HG02571 (cell line): ENCODE measurements around the gene TDRD3.

Source experiments
- ATAC-seq: cut with Tn5 transposase; IDR thresholded peaks from one replicate; pipeline ENCODE4 v1.9.1; 2021; ENCODE audit warnings: mild to moderate bottlenecking, moderate library complexity; ENCODE audit not compliant: unreplicated experiment

The TDRD3 gene

DNA sequence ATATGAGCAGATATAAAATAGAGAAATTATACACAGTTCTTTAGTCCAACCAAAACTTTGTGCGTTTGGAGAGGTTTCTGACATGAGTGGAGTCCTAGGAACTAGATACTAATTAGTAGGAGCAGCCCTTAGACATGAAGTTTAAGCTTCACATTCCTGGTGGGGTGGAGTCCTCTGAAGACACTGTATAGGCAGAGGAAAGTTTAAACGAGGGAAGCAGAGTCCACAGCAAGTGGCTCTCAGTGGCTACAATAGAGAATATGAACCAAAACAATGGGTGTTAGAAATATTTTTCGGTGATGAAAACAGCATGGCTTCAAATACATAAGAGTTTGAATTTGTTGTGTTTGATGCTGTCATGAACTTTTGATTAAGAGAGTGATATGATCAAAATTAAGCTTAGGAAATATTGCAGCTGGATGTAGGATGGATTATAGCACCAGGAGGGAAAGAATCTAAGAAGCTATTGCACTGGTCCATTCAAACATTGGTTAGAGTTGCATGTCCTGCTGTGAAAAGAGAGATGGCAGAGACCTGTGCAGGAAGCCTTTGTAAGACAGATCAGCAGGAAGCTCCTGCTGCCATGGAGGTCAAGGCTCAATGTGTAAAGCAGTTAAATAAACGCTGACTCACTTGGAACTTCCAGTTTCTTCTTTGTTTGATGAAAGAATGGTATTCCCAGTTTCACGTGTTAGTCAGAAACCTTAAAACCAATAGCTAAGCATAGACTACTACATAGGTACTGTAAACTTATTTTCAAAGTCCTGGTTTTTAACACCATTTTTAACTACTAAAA, 175.2 kb downstream of the TDRD3 start:
- ATAC-seq: no peak

DNA sequence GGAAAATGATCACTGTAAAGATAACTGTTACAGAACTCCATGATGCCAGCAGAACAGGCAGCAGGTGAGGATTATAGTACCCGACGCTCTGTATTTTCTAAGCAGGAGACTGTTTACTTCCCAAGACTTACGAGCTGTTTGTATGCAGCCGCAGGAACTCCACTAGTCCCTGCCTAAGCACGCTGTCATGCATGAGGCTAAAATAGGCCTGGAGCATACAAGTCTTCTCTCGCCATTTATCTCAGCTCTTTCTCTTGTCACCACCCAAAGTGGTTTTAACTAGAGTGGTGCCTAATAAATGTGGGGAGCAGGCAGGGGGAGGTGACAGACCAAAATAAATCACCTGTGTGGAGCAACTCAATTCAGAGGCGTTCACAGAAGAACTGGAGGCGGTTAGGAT, 175.8 kb downstream of the TDRD3 start:
- ATAC-seq: no peak

GRCh38 chr13:60574735-60575134, 177.7 kb downstream of the TDRD3 start:
- no peak for ATAC-seq

DNA sequence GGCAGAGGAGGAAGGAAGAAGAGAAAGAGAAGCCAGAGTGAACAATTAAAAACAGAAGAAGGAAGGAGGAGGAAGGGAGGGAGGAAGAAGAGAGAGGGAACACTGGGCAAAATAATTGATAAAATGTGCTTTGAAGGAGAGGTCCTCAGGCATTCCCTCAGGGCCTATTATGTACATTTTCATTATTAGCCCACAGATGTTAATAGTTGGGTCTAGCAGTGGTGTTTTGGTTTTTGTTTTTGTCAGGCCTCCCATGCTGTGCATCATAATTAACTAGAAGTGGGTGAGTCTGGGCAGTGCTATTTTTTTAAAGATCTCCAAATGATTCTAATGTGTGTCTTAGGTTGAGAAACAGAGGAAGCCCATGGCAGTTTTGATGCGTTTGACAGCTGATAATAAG, 178.1 kb downstream of the TDRD3 start:
- ATAC-seq: no peak

- ATAC-seq: no peak
Observed at GRCh38 chr13:60577761-60578160, 180.7 kb downstream of the TDRD3 start.

GRCh38 chr13:60583196-60583888, 186.3 kb downstream of the TDRD3 start:
- no peak for ATAC-seq

GRCh38 chr13:60583911-60584753, 187.1 kb downstream of the TDRD3 start:
- no peak for ATAC-seq

- ATAC-seq: no peak
Observed at GRCh38 chr13:60584976-60585375, 188.0 kb downstream of the TDRD3 start.

GRCh38 chr13:60590800-60591747, 194.1 kb downstream of the TDRD3 start:
- no peak for ATAC-seq

DNA sequence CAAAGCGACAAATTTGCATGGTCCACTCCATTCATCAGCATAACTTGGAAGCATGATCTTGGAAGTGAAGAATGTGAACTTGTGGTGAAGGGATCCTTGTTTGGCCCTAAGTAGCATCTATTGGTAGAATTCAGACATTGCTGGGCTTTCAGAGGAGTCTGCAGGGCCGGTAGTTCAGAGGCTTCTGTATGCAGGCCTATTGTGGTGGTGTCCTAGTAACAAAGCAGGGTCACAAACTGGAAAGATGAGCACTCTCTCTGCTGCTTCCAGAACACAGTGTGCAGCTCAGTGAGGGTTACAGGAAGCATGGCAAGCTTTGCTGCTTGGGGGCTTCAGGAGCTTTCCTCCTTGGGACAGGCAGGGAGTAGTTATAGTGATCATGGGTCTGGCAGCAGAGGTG, 206.0 kb downstream of the TDRD3 start:
- no peak for ATAC-seq

- ATAC-seq: no peak
Observed at GRCh38 chr13:60604058-60604457, 207.0 kb downstream of the TDRD3 start.

DNA sequence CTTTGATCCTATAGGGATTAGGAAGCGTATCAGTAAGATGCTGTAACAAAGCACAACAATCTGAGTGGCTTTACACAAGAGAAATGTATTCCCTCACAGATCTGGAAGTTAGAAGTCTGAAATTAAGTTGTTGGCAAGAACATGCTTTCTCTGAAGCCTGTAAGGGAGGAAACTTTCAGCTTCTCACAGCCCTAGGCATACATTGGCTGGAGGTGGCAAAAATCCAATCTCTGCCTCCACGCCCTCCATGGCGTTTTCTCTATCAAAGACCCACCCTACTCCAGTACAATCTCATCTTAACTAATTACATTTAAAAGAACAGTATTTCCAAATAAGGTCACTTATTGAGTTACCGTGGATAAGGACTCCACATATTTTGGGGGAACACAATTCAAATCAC, 211.9 kb downstream of the TDRD3 start:
- no peak for ATAC-seq

DNA sequence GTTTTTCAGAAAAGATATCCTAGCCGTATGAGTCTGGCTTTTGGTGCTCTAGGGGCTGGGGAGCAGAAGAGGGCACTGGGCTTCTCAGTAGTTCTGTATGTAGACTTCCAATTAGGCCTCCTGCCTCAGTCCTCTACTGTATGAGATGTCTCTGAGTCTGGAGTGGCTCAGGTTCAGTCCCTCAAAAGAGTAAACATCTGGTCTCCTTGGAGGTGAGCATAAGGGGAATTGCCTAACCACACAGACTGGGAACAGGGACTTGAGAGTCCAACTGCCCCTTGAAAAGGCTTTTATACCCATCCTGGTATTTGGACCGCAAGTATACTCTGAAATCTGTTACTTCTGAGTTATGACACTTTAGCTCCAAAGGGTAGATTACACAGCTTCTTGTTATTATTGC, 214.5 kb downstream of the TDRD3 start:
- ATAC-seq: no peak

- no peak for ATAC-seq
Observed at GRCh38 chr13:60612593-60612992, 215.6 kb downstream of the TDRD3 start.

GRCh38 chr13:60613080-60613479, 216.1 kb downstream of the TDRD3 start:
- no peak for ATAC-seq

- ATAC-seq: no peak
Observed at GRCh38 chr13:60617991-60618733, 221.1 kb downstream of the TDRD3 start.

- ATAC-seq: no peak
Observed at GRCh38 chr13:60619461-60619860, 222.4 kb downstream of the TDRD3 start.

GRCh38 chr13:60620611-60621395, 223.8 kb downstream of the TDRD3 start:
- no peak for ATAC-seq

- no peak for ATAC-seq
Observed at GRCh38 chr13:60623151-60623550, 226.1 kb downstream of the TDRD3 start.
